B cell (primary cell): ENCODE results near the gene LAGE3.

ENCODE experiments used
- EZH2 ChIP-seq: IDR thresholded peaks from 2 replicates; pipeline ENCODE4 v1.6.1; 2012; ENCODE audit warnings: borderline replicate concordance, low read depth, mild to moderate bottlenecking, moderate library complexity, low read length; ENCODE audit not compliant: insufficient read depth, poor library complexity, severe bottlenecking
- TF ChIP-seq, protein P1 (sequence below): fragments of 200-600 bp; IDR thresholded peaks from one replicate; pipeline ENCODE4 v1.8.0; 2022; ENCODE audit warnings: antibody characterized with exemption, mild to moderate bottlenecking

DNA sequence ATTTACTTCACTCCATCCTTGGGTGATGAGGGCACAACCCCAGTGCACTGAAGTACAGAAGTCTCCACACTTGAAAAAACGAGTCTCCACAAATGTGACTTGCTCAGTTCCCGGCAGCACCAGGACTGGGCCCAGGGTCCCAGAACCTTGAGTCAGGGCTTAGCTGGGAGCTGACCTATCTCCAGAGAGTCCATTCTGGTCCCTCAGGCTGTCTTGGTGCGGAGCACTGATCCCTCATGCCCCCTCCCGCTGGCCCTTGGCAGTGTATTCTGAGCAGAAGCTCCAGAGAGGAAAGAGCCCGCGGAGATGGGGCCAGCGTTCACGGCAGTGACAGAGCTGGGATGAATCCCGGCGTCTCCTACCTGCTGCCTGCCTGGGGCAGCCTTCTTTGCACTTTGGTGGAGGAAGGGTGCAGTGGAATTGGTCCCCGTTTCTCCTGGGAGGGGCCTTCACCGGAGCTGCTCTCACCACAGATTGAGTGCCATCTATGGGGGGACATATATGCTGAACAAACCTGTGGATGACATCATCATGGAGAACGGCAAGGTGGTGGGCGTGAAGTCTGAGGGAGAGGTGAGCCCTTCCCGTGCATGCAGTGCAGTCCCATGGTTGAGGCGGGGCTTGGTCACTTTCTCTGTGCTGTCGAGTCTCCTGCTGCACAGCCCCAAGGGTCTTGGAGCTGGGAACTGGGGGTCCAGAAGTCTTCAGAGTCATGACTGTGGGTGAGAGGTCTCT, 38.3 kb downstream of the LAGE3 start:
- TF ChIP-seq, protein P1, sequence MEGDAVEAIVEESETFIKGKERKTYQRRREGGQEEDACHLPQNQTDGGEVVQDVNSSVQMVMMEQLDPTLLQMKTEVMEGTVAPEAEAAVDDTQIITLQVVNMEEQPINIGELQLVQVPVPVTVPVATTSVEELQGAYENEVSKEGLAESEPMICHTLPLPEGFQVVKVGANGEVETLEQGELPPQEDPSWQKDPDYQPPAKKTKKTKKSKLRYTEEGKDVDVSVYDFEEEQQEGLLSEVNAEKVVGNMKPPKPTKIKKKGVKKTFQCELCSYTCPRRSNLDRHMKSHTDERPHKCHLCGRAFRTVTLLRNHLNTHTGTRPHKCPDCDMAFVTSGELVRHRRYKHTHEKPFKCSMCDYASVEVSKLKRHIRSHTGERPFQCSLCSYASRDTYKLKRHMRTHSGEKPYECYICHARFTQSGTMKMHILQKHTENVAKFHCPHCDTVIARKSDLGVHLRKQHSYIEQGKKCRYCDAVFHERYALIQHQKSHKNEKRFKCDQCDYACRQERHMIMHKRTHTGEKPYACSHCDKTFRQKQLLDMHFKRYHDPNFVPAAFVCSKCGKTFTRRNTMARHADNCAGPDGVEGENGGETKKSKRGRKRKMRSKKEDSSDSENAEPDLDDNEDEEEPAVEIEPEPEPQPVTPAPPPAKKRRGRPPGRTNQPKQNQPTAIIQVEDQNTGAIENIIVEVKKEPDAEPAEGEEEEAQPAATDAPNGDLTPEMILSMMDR = no peak
- TF ChIP-seq EZH2 = no peak
